HG03457 (cell line): Measurements from ENCODE around the gene ALK.

Experiments
- ATAC-seq: cut with Tn5 transposase; IDR thresholded peaks from one replicate; pipeline ENCODE4 v1.9.1; 2021; ENCODE audit warnings: moderate number of reproducible peaks; ENCODE audit not compliant: unreplicated experiment

ALK gene

DNA sequence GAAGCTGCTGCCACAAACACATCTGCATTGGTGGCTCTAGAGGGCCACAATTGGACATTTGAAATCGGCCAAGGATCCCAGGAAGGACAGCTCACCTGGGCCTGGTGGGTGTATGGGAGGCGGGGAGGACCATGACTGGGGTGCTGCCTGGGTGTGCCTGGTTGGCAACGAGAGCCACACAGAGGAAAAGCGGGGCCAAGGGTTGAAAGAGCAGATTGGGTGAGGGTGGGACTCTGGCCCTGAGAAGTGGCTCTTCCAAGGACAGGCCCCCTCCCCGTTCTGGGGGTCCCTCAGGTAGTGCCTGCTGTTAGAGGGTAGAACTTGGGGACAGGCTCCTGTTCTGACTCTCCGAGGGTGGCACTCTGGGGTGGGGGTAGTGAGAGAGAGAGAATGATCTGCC is 703.3 kb downstream of the ALK start:
- no peak for ATAC-seq

DNA sequence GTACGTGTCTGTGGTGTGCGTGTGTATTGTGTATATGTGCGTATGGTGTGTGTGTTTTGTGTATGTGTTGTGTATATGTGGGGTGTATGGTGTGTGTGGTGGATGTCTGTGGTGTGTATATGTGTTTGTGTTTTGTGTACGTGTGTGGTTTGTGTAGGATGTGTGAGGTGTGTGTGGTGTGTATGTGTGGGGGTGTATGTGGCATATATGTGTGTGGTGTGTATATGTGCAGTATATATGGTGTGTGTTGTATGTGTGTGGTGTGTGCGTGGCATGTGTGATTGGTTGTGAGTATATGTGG is 704.8 kb downstream of the ALK start:
- ATAC-seq = no peak

DNA sequence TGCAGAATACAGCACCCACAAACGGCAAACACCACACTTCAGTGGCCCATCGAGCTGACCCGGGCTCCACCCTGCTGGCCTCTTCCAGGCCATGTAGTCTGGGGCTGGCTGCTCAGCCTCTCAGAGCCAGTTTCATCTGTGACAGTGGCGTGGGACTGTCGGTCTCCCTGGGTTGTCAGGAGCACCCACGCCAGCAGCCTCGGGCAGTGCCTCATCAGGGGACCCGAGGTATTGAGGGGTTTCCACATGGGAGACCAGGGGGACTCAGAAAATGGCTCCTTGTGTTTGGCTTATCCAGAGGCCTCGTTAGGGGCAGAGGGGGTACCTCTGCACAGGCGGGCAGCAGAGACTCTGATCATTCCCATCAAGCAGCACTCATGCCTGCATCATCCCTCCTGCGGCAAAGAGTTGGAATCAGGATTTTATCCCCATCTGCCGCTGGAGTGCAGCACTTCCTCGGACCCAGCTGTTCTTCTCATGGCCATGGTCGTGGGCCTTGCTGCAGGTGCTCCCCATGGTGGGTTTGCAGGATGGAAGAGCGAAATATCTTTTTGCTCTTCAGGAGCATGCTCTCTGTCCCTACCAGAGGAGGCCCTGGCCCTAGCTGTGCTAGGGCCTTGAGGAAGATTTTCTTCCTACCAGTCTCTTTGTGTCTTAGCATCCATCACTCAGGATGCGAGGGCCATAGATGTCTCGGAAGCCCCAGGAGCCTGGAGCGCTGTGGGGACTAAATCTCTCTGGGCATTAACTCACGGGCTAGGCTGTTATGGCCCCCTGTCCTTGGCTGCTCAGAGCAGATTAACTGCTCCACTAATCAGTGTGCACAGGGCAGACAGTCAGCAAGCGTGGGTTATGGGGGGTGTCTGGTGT is 705.4 kb downstream of the ALK start:
- ATAC-seq = no peak

- no peak for ATAC-seq
Observed at GRCh38 chr2:29215073-29215472, 706.3 kb downstream of the ALK start.

DNA sequence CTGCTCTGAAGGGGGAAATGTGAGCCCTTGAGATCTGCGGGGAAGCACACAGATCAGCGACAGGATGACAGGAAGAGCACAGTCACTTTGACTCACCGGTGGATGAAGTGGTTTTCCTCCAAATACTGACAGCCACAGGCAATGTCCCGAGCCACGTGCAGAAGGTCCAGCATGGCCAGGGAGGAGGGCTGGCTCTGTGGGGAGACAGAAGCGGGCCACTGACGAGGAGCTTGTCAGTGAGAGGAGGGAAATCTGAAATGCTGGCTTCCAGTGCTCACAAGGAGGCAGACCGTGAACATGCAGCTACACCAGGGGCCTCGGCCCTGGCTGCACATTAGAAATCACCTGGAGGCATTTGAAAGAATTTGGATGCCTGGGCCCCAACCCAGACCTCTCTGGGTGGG is 707.5 kb downstream of the ALK start:
- ATAC-seq = no peak

DNA sequence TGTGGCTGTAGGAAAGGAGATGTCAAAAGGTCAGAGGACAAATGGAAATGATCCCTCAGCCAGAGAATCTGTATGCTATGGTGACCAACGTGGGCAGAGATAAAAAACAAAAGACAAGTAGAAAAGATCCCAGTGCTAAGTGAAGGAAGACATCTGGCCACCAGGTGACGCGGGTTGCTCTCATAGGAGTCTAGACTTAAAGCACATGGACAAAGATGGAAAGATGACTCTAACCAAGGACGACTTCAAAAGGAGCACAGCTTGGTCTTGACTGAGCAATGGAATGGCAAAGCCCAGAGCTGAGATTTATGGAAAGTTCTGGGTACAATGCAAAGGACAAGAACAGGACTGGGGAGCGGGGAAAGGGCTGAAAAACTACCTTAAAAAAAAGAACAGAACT is 709.4 kb downstream of the ALK start:
- no peak for ATAC-seq

DNA sequence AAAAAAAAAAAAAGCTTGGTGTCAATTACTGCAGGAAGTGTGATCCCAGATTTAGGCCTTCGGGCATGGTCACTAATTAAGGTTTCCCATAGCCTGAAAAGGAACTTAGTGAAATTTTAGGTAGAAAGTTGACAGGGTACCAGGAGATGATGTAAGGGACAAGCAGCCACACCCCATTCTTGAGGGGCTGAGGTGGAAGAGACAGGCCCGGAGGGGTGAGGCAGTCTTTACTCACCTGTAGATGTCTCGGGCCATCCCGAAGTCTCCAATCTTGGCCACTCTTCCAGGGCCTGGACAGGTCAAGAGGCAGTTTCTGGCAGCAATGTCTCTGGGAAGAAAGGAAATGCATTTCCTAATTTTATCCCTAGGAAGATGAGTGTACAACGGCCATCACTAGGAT is 711.8 kb downstream of the ALK start:
- no peak for ATAC-seq

DNA sequence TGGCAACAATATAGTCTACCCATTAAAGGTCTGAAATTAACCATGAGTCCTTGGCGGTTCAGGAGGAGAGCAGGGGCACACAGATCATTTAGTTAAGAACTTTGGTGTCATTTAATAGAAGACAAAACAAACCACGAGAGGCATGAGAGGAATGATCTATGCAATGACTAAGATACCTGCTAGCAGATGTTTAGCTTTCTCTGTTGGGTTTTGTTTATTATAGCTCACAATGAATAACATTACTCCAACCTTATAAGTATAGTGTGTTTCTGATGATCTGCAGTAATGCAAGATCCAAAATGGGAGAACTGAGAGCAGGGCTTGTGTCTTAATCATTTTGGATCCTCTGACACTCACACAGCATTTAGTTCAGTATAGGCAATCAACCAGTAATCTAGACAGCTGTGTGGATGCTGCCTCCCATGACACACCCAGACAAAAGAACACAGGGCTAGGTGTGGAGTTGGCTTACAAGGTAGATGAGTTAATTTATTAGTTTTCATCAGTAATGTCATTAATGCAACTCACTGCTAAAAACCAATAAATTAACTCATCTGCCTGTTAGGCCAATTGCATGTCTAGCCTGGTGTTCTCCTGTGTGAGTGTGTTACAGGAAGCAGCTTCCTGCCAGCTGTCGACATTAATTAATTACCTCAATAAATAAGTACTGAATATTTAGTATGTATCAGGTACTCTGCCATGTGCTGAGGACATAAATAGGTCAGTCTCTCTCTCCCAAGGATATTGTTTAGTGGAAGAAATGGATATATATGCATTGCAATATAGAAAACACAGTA is 713.8 kb downstream of the ALK start:
- ATAC-seq = no peak

DNA sequence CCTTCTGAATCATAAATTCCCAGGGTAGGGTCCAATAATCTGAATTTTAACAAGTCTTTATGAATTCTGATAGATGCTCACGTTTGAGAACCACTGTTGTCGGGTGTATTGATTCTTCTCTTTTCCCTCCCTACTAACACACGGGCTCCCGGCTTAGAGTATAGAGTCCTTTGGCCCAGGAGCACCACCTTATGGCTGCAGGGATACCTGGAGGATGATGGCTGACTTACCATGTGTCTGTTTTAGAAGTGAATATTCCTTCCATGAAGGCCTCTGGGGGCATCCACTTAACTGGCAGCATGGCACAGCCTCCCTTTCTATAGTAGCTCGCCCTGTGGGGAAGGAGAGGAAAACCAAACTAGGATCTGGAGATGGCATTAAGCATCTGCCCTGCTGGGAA is 714.4 kb downstream of the ALK start:
- no peak for ATAC-seq

GRCh38 chr2:29202819-29203495 is 718.4 kb downstream of the ALK start:
- no peak for ATAC-seq

DNA sequence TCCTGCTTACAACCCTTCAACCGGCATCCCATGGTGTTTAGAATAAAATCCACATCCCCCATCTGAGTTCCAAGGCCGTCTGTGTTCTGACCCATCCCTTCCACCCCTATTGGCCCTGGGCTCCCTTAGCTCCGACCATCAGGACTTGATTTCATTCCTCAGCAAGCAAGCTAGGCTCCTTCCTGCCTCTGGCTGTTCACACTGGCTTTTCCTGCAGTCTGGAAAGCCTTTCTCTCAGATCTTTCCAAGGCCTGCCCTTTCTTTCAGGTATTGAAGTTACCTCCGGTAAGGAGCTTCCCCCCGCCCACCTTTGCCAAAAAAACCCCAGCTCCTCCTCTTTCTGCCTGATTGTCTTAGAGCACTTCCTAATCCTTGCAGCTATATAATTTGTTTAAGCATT is 719.4 kb downstream of the ALK start:
- no peak for ATAC-seq

GRCh38 chr2:29196792-29197788 is 724.3 kb downstream of the ALK start:
- no peak for ATAC-seq

- no peak for ATAC-seq
Observed at GRCh38 chr2:29195796-29196195, 725.6 kb downstream of the ALK start.

- no peak for ATAC-seq
Observed at GRCh38 chr2:29193681-29194080, 727.7 kb downstream of the ALK start.

DNA sequence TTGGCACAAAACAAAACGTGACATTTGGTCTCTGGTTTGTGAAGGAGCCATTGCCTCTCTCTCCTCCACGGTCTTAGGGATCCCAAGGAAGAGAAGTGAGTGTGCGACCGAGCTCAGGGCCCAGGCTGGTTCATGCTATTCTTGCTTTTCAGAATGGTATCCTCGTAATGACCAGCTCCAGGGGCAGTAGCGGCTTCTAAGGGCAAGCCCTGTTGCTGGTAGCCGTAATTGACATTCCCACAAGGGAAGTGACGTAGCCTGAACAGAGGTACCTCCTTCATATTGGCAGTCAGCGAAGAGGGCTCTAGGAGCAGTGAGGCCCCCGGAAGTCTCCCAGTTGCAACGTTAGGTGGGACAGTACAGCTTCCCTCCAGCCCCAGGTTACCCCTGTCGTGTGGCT is 728.3 kb downstream of the ALK start:
- no peak for ATAC-seq

- no peak for ATAC-seq
Observed at GRCh38 chr2:29192526-29192925, 728.9 kb downstream of the ALK start.

DNA sequence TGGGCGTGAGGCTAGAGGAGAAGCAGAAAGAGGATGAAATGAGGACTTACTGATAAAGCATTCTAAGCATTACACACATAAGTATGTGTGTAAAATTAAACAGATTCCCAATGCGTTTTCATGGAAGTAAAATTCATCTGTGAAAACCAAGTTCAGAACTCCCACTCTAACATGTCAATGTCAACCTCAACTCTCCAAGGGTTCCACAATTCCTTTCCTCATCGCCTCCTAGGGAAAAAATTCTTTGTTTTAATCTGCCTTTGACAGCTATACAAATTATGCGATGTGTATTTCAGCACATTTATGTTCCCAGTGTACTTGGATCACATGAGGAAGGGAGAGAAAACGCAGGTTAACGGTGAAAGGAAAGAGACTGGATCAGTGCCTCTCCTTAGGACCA is 729.6 kb downstream of the ALK start:
- ATAC-seq = no peak

- ATAC-seq = no peak
Observed at GRCh38 chr2:29189052-29189451, 732.3 kb downstream of the ALK start.

DNA sequence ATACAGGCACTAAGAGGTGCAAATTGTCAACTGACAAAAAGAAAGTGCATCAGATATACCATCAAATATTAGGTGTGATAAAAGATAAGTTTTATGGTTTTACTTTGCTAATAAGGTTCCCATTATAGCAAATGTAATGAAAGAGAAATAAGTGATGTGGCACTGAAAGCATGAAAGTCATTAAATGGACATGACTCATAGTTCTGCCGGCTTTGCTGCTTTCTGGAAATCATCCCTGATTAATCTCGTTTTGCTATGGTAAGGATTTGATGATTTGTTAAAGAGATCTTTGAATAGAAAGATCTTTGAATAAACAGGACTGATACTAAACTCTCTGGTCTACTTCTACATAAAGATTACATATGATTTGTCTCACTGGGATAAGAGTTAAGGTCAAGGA is 733.5 kb downstream of the ALK start:
- no peak for ATAC-seq

GRCh38 chr2:29186817-29187216 is 734.6 kb downstream of the ALK start:
- ATAC-seq = no peak

- ATAC-seq = no peak
Observed at GRCh38 chr2:29184531-29184930, 736.9 kb downstream of the ALK start.
